ENCODE data around the gene TSC22D4. TPM values are rescaled to one million over a fixed set of nuclear protein-coding genes. Genes with fewer than 3 reads are reported as not detected.

TSC22D4 gene
- polyA plus RNA-seq, 1 donor from 2014 or later: 2.1 TPM

- Histone ChIP-seq H3K9me3 (ENCODE audit: low read length) (no peaks in the 10 kb centered on the region), H3K9ac (ENCODE audit: low read length) (no peak overlapping the region), H3K27ac (ENCODE audit: low read length) (no peak overlapping the region), H3K27me3 (ENCODE audit: insufficient read depth, low read depth, low read length) (no peaks in the 10 kb centered on the region), H3K79me2 (replicated peaks; ENCODE audit: insufficient read depth, low read length) (no peaks in the 10 kb centered on the region), H3K36me3 (ENCODE audit: insufficient read depth, low read length) (no peaks in the 10 kb centered on the region), H2AFZ (ENCODE audit: low read depth, low read length) (no peak overlapping the region), H3K4me3 (ENCODE audit: low read length) (no peak overlapping the region), H3K9me2 (ENCODE audit: insufficient read depth, low read length) (no peaks in the 10 kb centered on the region), H4K20me1 (ENCODE audit: insufficient read depth) (no peaks in the 10 kb centered on the region), H3K4me2 (ENCODE audit: low read length) (no peak overlapping the region), H3F3A (ENCODE audit: insufficient read depth, low read length, poor library complexity, severe bottlenecking) (no peaks in the 10 kb centered on the region)
- no peak for TF ChIP-seq EZH2 (IDR thresholded peaks at IDR 0.05; ENCODE audit: borderline replicate concordance, insufficient read depth, low read length, poor library complexity, severe bottlenecking)
- TF ChIP-seq REST (IDR thresholded peaks at IDR 0.05; ENCODE audit: borderline replicate concordance): no peak
- TF ChIP-seq TAF1 (IDR thresholded peaks at IDR 0.05; ENCODE audit: low read depth): no peak
- no peak for TF ChIP-seq CTCF (IDR thresholded peaks at IDR 0.05; ENCODE audit: poor library complexity, severe bottlenecking)
- TF ChIP-seq MXI1 (conservative IDR thresholded peaks at IDR 0.05; ENCODE audit: poor library complexity, severe bottlenecking): no peak
Measured at GRCh38 chr7:100471021-100471420, 8.0 kb downstream of the TSC22D4 start.

- no peak overlapping the region for H3K27ac ChIP-seq (ENCODE audit: low read length)
- H3K36me3 ChIP-seq (ENCODE audit: insufficient read depth, low read length): no peaks in the 10 kb centered on the region
- no peaks in the 10 kb centered on the region for H3K9me2 ChIP-seq (ENCODE audit: insufficient read depth, low read length)
- H3K79me2 ChIP-seq (replicated peaks; ENCODE audit: insufficient read depth, low read length): no peaks in the 10 kb centered on the region
- no peak overlapping the region for H3K4me2 ChIP-seq (ENCODE audit: low read length)
- H3K4me3 ChIP-seq (ENCODE audit: low read length): no peak overlapping the region
- TF ChIP-seq RAD21 (conservative IDR thresholded peaks at IDR 0.05) (peak; percentile 94), TAF1 (IDR thresholded peaks at IDR 0.05; ENCODE audit: low read depth) (no peak), POLR2AphosphoS5 (IDR thresholded peaks at IDR 0.05) (no peak), EZH2 (IDR thresholded peaks at IDR 0.05; ENCODE audit: borderline replicate concordance, insufficient read depth, low read length, poor library complexity, severe bottlenecking) (no peak), REST (IDR thresholded peaks at IDR 0.05; ENCODE audit: borderline replicate concordance) (no peak), CTCF (IDR thresholded peaks at IDR 0.05; ENCODE audit: poor library complexity, severe bottlenecking) (peak; percentile 93), MXI1 (conservative IDR thresholded peaks at IDR 0.05; ENCODE audit: poor library complexity, severe bottlenecking) (peak; percentile 25), SMC3 (conservative IDR thresholded peaks at IDR 0.05; ENCODE audit: poor library complexity) (peak; percentile 93), EP300 (conservative IDR thresholded peaks at IDR 0.05; ENCODE audit: poor library complexity, severe bottlenecking) (no peak)
- H2AFZ ChIP-seq (ENCODE audit: low read depth, low read length): no peak overlapping the region
- H3F3A ChIP-seq (ENCODE audit: insufficient read depth, low read length, poor library complexity, severe bottlenecking): no peaks in the 10 kb centered on the region
- no peaks in the 10 kb centered on the region for H3K9me3 ChIP-seq (ENCODE audit: low read length)
- no peaks in the 10 kb centered on the region for H4K20me1 ChIP-seq (ENCODE audit: insufficient read depth)
- H3K27me3 ChIP-seq (ENCODE audit: insufficient read depth, low read depth, low read length): no peaks in the 10 kb centered on the region
- H3K9ac ChIP-seq (ENCODE audit: low read length): no peak overlapping the region
Measured at GRCh38 chr7:100469227-100470044, 9.6 kb downstream of the TSC22D4 start.
